SK-N-SH (cell line): Measurements from ENCODE around the gene LCN2. TPM values are rescaled to one million over a fixed set of nuclear protein-coding genes. Genes with fewer than 3 reads are reported as not detected.
A peak's percentile ranks its signal among the peaks of the same experiment; 100 is the strongest.

Experiments used
- CTCF ChIA-PET: fragments of 300-600, 350-600 bp; formaldehyde crosslinking; extraction: SDS; loops from one replicate; lab custom pipeline; 2021; lab: Yijun Ruan, JAX
- POLR2A ChIA-PET: fragments of 350-600 bp; sonication (Branson Sonifier 250); formaldehyde crosslinking; extraction: SDS; loops from one replicate; lab custom pipeline; 2020; ENCODE audit warnings: antibody characterized with exemption, inconsistent platforms; lab: Yijun Ruan, JAX
- DNase-seq: peaks from one replicate; pipeline ENCODE4 v3.0.0; 2012
- H2AFZ ChIP-seq: fragments of 200-600 bp; sonication (generic); 2 replicates; pipeline ENCODE4 v1.8.1; 2016; ENCODE audit warnings: antibody characterized with exemption, mild to moderate bottlenecking, low read depth
- H3F3A ChIP-seq: fragments of 200-600 bp; sonication (generic); replicated peaks from 2 replicates; pipeline ENCODE3; 2016; ENCODE audit warnings: antibody characterized with exemption, mild to moderate bottlenecking; ENCODE audit not compliant: insufficient read depth
- H3K27ac ChIP-seq, 2 experiments: fragments of 200-500 bp in 1 of 2; fragments of 200-600 bp in 1 of 2; sonication (Bioruptor generic) in 1 of 2; sonication (generic), shearing (Covaris generic) in 1 of 2; 2 replicates each; pipeline versions ENCODE4 v1.5.1 to v1.6.1; 2014 to 2016; ENCODE audit warnings: low read depth in 2 of 2, inconsistent platforms in 1 of 2, low read length in 1 of 2, mild to moderate bottlenecking in 1 of 2, mixed read lengths in 1 of 2
- H3K27me3 ChIP-seq: fragments of 200-600 bp; sonication (generic), shearing (Covaris generic); 2 replicates; pipeline ENCODE4 v1.6.1; 2016; ENCODE audit warnings: mixed run types; ENCODE audit not compliant: insufficient read depth
- H3K36me3 ChIP-seq, 2 experiments: fragments of 200-500 bp in 1 of 2; fragments of 200-600 bp in 1 of 2; sonication (Bioruptor generic) in 1 of 2; sonication (generic) in 1 of 2; replicated peaks in 1 of 2; 2 replicates each; pipeline versions ENCODE3 to v1.5.1; 2014 to 2016; ENCODE audit warnings: low read length in 1 of 2, mild to moderate bottlenecking in 1 of 2; ENCODE audit not compliant: insufficient read depth in 2 of 2, control insufficient read depth in 1 of 2
- H3K4me1 ChIP-seq, 2 experiments: fragments of 200-500 bp in 1 of 2; fragments of 200-600 bp in 1 of 2; sonication (Bioruptor generic) in 1 of 2; sonication (generic), shearing (Covaris generic) in 1 of 2; 2 replicates each; pipeline versions ENCODE4 v1.5.1 to v1.6.1; 2014 to 2016; ENCODE audit warnings: low read depth in 1 of 2, low read length in 1 of 2, mixed run types in 1 of 2; ENCODE audit not compliant: insufficient read depth in 2 of 2, control insufficient read depth in 1 of 2
- H3K4me2 ChIP-seq: fragments of 200-600 bp; sonication (generic), shearing (Covaris generic); 2 replicates; pipeline ENCODE4 v1.6.1; 2017; ENCODE audit warnings: mixed run types
- H3K4me3 ChIP-seq, 2 experiments: fragments of 200-500 bp in 1 of 2; fragments of 200-600 bp in 1 of 2; sonication (Bioruptor generic) in 1 of 2; sonication (generic), shearing (Covaris generic) in 1 of 2; 2 replicates each; pipeline versions ENCODE4 v1.5.1 to v1.8.1; 2014 to 2016; ENCODE audit warnings: low read depth in 2 of 2, inconsistent platforms in 1 of 2, low read length in 1 of 2, mild to moderate bottlenecking in 1 of 2, mixed read lengths in 1 of 2, moderate library complexity in 1 of 2
- H3K79me2 ChIP-seq: fragments of 200-600 bp; sonication (generic); 2 replicates; pipeline ENCODE4 v1.8.1; 2017; ENCODE audit warnings: mild to moderate bottlenecking; ENCODE audit not compliant: insufficient read depth
- H3K9ac ChIP-seq: fragments of 200-600 bp; sonication (generic); 2 replicates; pipeline ENCODE4 v1.6.1; 2017; ENCODE audit warnings: mixed run types
- H3K9me2 ChIP-seq: fragments of 200-600 bp; sonication (generic); 2 replicates; pipeline ENCODE4 v1.6.1; 2017; ENCODE audit warnings: mixed run types
- H3K9me3 ChIP-seq: fragments of 200-600 bp; sonication (generic); 2 replicates; pipeline ENCODE4 v1.6.1; 2017; ENCODE audit warnings: mixed run types, mild to moderate bottlenecking, moderate library complexity
- H4K20me1 ChIP-seq: fragments of 200-600 bp; sonication (generic); 2 replicates; pipeline ENCODE4 v1.6.1; 2017; ENCODE audit warnings: mild to moderate bottlenecking, mixed run types; ENCODE audit not compliant: insufficient read depth
- CHD2 ChIP-seq: fragments of 150-350 bp; IDR thresholded peaks from 2 replicates; pipeline ENCODE4 v1.6.1; 2018; ENCODE audit warnings: low read length; ENCODE audit not compliant: partially characterized antibody
- EP300 ChIP-seq, 2 experiments: IDR thresholded peaks; 2 replicates each; pipeline versions ENCODE4 v1.4.0 to v1.6.1; 2012; ENCODE audit warnings: borderline replicate concordance in 1 of 2, low read depth in 1 of 2, low read length in 1 of 2
- EZH2phosphoT487 ChIP-seq: fragments of 200-600 bp; sonication (generic); IDR thresholded peaks from 2 replicates; pipeline ENCODE4 v1.6.1; 2017; ENCODE audit warnings: low read depth, mixed run types, mild to moderate bottlenecking, antibody characterized with exemption, moderate library complexity, borderline replicate concordance
- FOSL2 ChIP-seq: IDR thresholded peaks from 2 replicates; pipeline ENCODE4 v1.4.0; 2012; ENCODE audit warnings: low read depth, mild to moderate bottlenecking, moderate library complexity, borderline replicate concordance
- FOXJ3 ChIP-seq: sonication (generic); formaldehyde crosslinking; IDR thresholded peaks from 2 replicates; pipeline ENCODE4 v1.5.1; 2020; ENCODE audit warnings: mild to moderate bottlenecking, missing genetic modification reagents
- FOXM1 ChIP-seq: IDR thresholded peaks from 2 replicates; pipeline ENCODE4 v1.4.0; 2012; ENCODE audit warnings: low read depth, mild to moderate bottlenecking
- GABPA ChIP-seq: IDR thresholded peaks from 2 replicates; pipeline ENCODE4 v1.4.0; 2012; ENCODE audit warnings: low read depth, mild to moderate bottlenecking
- JUND ChIP-seq: IDR thresholded peaks from 2 replicates; pipeline ENCODE4 v1.4.0; 2012
- MAX ChIP-seq: IDR thresholded peaks from 2 replicates; pipeline ENCODE4 v1.4.0; 2012; ENCODE audit warnings: low read depth
- MEF2A ChIP-seq: IDR thresholded peaks from 2 replicates; pipeline ENCODE4 v1.4.0; 2012; ENCODE audit warnings: low read depth, borderline replicate concordance
- PBX3 ChIP-seq: IDR thresholded peaks from 2 replicates; pipeline ENCODE4; 2012
- SIN3A ChIP-seq: IDR thresholded peaks from 2 replicates; pipeline ENCODE4 v1.6.1; 2012; ENCODE audit warnings: low read depth, mild to moderate bottlenecking, low read length, moderate library complexity, borderline replicate concordance
- SMC3 ChIP-seq: IDR thresholded peaks from 2 replicates; pipeline ENCODE4 v1.6.1; 2012; ENCODE audit warnings: low read depth, low read length, improper control_type of control experiment
- TAF1 ChIP-seq: IDR thresholded peaks from 2 replicates; pipeline ENCODE4 v1.6.1; 2012; ENCODE audit warnings: low read depth, mild to moderate bottlenecking, low read length, moderate library complexity, borderline replicate concordance
- YY1 ChIP-seq: IDR thresholded peaks from 2 replicates; pipeline ENCODE4 v1.4.0; 2012; ENCODE audit warnings: low read depth, mild to moderate bottlenecking
- WGBS: methylation state at CpG from one replicate; pipeline ENCODE4 v1.1.6; 2017; ENCODE audit warnings: low lambda C conversion rate; 5-methylcytosine and 5-hydroxymethylcytosine counted together
- polyA plus RNA-seq, 3 experiments: library from polyadenylated mRNA; depleted of rRNA; stranded (reverse); fragments of >200 nt; gene quantifications; 2 replicates each; pipeline ENCODE4 v1.2.3, GENCODE V29; 2012
- TF ChIP-seq, protein P1 (sequence below): IDR thresholded peaks from 2 replicates; pipeline ENCODE4 v1.4.0; 2012; ENCODE audit warnings: low read depth, borderline replicate concordance

The LCN2 gene
- polyA plus RNA-seq, 1 of the 3 experiments (the other 2 are of a cell fraction): not detected

DNA sequence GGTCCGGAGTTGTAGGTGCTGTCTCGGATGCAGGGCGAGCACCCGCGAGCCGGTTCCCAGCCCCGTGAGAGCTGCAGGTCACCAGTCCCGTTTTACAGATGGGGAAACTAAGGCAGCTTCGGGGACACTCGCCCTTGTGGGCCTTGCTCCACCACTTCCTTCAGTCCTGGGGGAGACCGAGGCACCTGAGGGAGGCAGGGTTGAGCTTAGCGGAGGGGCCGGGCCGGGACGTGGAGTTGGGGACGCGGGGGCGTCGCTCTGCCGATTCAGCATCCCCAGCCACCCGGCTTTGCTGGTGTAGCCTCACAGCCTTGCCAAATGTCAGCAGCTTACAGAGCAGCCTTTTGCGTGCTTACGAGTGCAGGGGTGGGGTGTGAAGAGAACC, 11.3 kb downstream of the LCN2 start (continued):
- TF ChIP-seq FOXJ3 (CRISPR knock-in tag) (no peak), GABPA (no peak), MAX (no peak), YY1 (no peak), EP300 (IDR thresholded peaks at IDR 0.05; ENCODE audit: borderline replicate concordance in 1 of 2, low read depth in 1 of 2, low read length in 1 of 2) (no peak), CHD2 (no peak), EZH2phosphoT487 (no peak), PBX3 (no peak), JUND (no peak), FOXM1 (no peak), TAF1 (no peak), FOSL2 (no peak)
- TF ChIP-seq, protein P1, sequence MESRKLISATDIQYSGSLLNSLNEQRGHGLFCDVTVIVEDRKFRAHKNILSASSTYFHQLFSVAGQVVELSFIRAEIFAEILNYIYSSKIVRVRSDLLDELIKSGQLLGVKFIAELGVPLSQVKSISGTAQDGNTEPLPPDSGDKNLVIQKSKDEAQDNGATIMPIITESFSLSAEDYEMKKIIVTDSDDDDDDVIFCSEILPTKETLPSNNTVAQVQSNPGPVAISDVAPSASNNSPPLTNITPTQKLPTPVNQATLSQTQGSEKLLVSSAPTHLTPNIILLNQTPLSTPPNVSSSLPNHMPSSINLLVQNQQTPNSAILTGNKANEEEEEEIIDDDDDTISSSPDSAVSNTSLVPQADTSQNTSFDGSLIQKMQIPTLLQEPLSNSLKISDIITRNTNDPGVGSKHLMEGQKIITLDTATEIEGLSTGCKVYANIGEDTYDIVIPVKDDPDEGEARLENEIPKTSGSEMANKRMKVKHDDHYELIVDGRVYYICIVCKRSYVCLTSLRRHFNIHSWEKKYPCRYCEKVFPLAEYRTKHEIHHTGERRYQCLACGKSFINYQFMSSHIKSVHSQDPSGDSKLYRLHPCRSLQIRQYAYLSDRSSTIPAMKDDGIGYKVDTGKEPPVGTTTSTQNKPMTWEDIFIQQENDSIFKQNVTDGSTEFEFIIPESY: no peak

DNA sequence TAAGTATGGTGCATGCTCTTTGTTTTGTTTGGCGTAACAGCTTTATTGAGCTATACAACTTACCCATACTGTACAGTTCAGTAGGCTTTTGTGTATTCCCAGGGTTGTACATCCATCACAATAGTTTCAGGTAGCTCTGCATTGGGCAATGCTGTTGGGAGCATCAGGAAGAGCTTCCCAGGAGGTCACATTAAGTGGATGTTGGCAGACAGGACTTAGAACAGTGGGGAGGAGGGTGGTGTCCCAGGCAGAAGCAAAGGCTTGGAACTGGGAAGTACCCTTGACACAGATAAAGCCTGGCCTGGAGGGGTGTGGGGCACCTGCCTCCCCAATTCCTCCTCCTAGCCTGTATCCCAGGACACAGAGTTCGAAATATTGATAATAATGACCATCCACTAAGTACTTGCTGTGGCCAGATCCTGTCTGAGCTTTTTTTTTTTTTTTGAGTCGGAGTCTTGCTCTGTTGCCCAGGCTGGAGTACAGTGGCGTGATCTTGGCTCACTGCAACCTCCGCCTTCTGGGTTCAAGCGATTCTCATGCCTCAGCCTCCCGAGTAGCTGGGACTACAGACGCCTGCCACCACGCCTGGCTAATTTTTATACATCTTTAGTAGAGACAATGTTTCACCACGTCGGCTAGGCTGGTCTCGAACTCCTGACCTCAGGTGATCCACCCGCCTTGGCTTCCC, 12.1 kb downstream of the LCN2 start:
- ChIA-PET POLR2A (interaction anchor here (1.7 kb wide), 1 partner anchor 30 kb away, joined by 5 read pairs; the partner anchor contains the start of gene CIZ1), CTCF (interaction anchor here (0.8 to 6.2 kb wide), 6 partner anchors 22 to 134 kb away, joined by 3 to 27 read pairs (median 4); partner anchors contain the start of gene CIZ1)
- H3K9me3 ChIP-seq: no peaks in the 10 kb centered on the region
- H3K9ac ChIP-seq: no peak overlapping the region
- WGBS: 96% methylated on average over 13 of the region's 13 CpGs
- peaks cover 0 to 12% of the 10 kb centered on the region in 2 experiments; a peak in 2 of 4 replicates for H3K4me1 ChIP-seq
- H4K20me1 ChIP-seq: no peaks in the 10 kb centered on the region
- no peaks in the 10 kb centered on the region for H3K27me3 ChIP-seq
- no peak overlapping the region for H3K27ac ChIP-seq
- no peak for DNase-seq
- no peak for TF ChIP-seq SMC3
- no peak for TF ChIP-seq SIN3A
- no peak for TF ChIP-seq EP300 (IDR thresholded peaks at IDR 0.05; ENCODE audit: borderline replicate concordance in 1 of 2, low read depth in 1 of 2, low read length in 1 of 2)
- TF ChIP-seq MEF2A: no peak
- no peak for TF ChIP-seq GABPA
- H3F3A ChIP-seq: peaks cover 6% of the 10 kb centered on the region
- H2AFZ ChIP-seq: no peak overlapping the region
- H3K4me3 ChIP-seq: peak overlapping the region; percentile 73 to 93; a peak in 3 of 4 replicates
- peaks cover 0 to 26% of the 10 kb centered on the region in 2 experiments for H3K36me3 ChIP-seq
- peak overlapping the region; percentile 97 for H3K4me2 ChIP-seq
- no peaks in the 10 kb centered on the region for H3K9me2 ChIP-seq
- peaks cover 11% of the 10 kb centered on the region for H3K79me2 ChIP-seq
